CD4-positive, alpha-beta memory T cell (primary cell): Measurements from ENCODE around the gene MROH8. TPM values are rescaled to one million over a fixed set of nuclear protein-coding genes. Genes with fewer than 3 reads are reported as not detected.
A peak's percentile ranks its signal among the peaks of the same experiment; 100 is the strongest.

ENCODE experiments used
- CTCF ChIA-PET: fragments of 350-600 bp; sonication (Branson Sonifier 250); formaldehyde crosslinking; loops from one replicate; lab custom pipeline; 2021; ENCODE audit warnings: inconsistent platforms; ENCODE audit not compliant: partially characterized antibody; lab: Charles Lee
- POLR2A ChIA-PET: fragments of 350-600 bp; sonication (Branson Sonifier 250); formaldehyde crosslinking; loops from one replicate; lab custom pipeline; 2021; ENCODE audit not compliant: partially characterized antibody; lab: Charles Lee
- DNase-seq, 5 donors: peaks; one replicate each; pipeline versions ENCODE4 v3.0.0 to v3.0.0-alpha.2; 2020 to 2022; ENCODE audit warnings: mixed read lengths in 1 of 5
- H3K27ac ChIP-seq: one replicate; pipeline ENCODE4 v1.7.0; 2013; ENCODE audit warnings: low read depth, low read length
- H3K27me3 ChIP-seq: 2 replicates; pipeline ENCODE4 v1.7.0; 2013; ENCODE audit warnings: mild to moderate bottlenecking, low read length, moderate library complexity; ENCODE audit not compliant: insufficient read depth
- H3K36me3 ChIP-seq: 2 replicates; pipeline ENCODE4 v1.7.0; 2013; ENCODE audit warnings: mild to moderate bottlenecking, low read length, moderate library complexity; ENCODE audit not compliant: insufficient read depth
- H3K4me1 ChIP-seq: 2 replicates; pipeline ENCODE4 v1.7.0; 2013; ENCODE audit warnings: mild to moderate bottlenecking, low read length, moderate library complexity; ENCODE audit not compliant: insufficient read depth
- H3K4me3 ChIP-seq, 2 donors: one replicate each; pipeline ENCODE4 v1.7.0; 2013; ENCODE audit warnings: low read length in 2 of 2, mild to moderate bottlenecking in 1 of 2
- H3K9me3 ChIP-seq, 2 donors: one replicate each; pipeline ENCODE4 v1.7.0; 2013; ENCODE audit warnings: low read length in 2 of 2, control low read depth in 1 of 2; ENCODE audit not compliant: control insufficient read depth in 1 of 2
- H3K27ac Mint-ChIP-seq, 7 donors: one replicate each; pipeline ENCODE4 v1.8.0; 2020 to 2021; ENCODE audit warnings: mixed read lengths in 7 of 7, mild to moderate bottlenecking in 6 of 7, inconsistent platforms in 3 of 7, moderate library complexity in 3 of 7
- H3K27me3 Mint-ChIP-seq, 2 donors: one replicate each; pipeline ENCODE4 v1.8.0; 2020 to 2021; ENCODE audit warnings: mixed read lengths in 2 of 2
- H3K36me3 Mint-ChIP-seq, 2 donors: one replicate each; pipeline ENCODE4 v1.8.0; 2020 to 2021; ENCODE audit warnings: mixed read lengths in 2 of 2, inconsistent platforms in 1 of 2, mild to moderate bottlenecking in 1 of 2
- H3K4me1 Mint-ChIP-seq, 4 donors: one replicate each; pipeline ENCODE4 v1.8.0; 2020 to 2021; ENCODE audit warnings: mixed read lengths in 4 of 4, mild to moderate bottlenecking in 1 of 4
- H3K4me3 Mint-ChIP-seq, 8 donors: one replicate each; pipeline ENCODE4 v1.8.0; 2020 to 2021; ENCODE audit warnings: mixed read lengths in 8 of 8, mild to moderate bottlenecking in 7 of 8, moderate library complexity in 6 of 8, inconsistent platforms in 3 of 8
- H3K9me3 Mint-ChIP-seq, 8 donors: one replicate each; pipeline ENCODE4 v1.8.0; 2020 to 2021; ENCODE audit warnings: mixed read lengths in 8 of 8, mild to moderate bottlenecking in 5 of 8, inconsistent platforms in 3 of 8, moderate library complexity in 1 of 8
- intact Hi-C: fragments of 100-400 bp; cut with micrococcal nuclease; formaldehyde crosslinking; loops from one replicate; pipeline ENCODE4 v1.15.1; 2023
- polyA plus RNA-seq, 2 donors: library from polyadenylated mRNA; unstranded; fragments of 300-500 nt; fragmentation: Illumina TruSeq; gene quantifications; one replicate each; pipeline ENCODE4 v1.2.3, GENCODE V29; 2021
- total RNA-seq, 2 experiments: library from RNA; stranded (reverse); gene quantifications; one replicate each; pipeline ENCODE4 v1.2.3, GENCODE V29; 2021

The MROH8 gene
- 1 to 10 TPM; 1.4 to 1.5 TPM for total RNA-seq
- 1 to 10 TPM in 1 of 2 donors, under 1 TPM in 1; 1.00 to 1.5 TPM for polyA plus RNA-seq

- intact Hi-C loops: loop anchor here (1.0 to 2.0 kb wide), 5 partner anchors 13 to 348 kb away; partner anchors contain the start of genes BLCAP and MANBAL
- Histone ChIP-seq H3K9me3 (no peaks in the 10 kb centered on the region), H3K36me3 (peaks cover 8% of the 10 kb centered on the region), H3K4me1 (peaks cover 46% of the 10 kb centered on the region), H3K4me3 (peak within 1 kb of the TSS; percentile 96 to 97), H3K27me3 (no peaks in the 10 kb centered on the region), H3K27ac (peak within 1 kb of the TSS; percentile 92)
- peak within 1 kb of the TSS; percentile 92 to 99 (median 98) for H3K4me3 Mint-ChIP-seq
- peak; percentile 92 to 96 (median 93) for DNase-seq
- peaks cover 0 to 2% of the 10 kb centered on the region in 2 donors for H3K27me3 Mint-ChIP-seq
- ChIA-PET CTCF (interaction anchor here (0.6 to 6.1 kb wide), 11 partner anchors 10 to 543 kb away, joined by 3 to 99 read pairs (median 4); no protein-coding TSS in a partner anchor), POLR2A (interaction anchor here (0.5 to 3.0 kb wide), 30 partner anchors 13 to 1437 kb away, joined by 3 to 62 read pairs (median 4); partner anchors contain the start of genes BLCAP, MANBAL, RAB5IF and RBL1)
- peak within 1 kb of the TSS; percentile 96 to 98 (median 98) for H3K27ac Mint-ChIP-seq
- peaks cover 7 to 30% of the 10 kb centered on the region in 2 donors for H3K36me3 Mint-ChIP-seq
- no peaks in the 10 kb centered on the region for H3K9me3 Mint-ChIP-seq
- H3K4me1 Mint-ChIP-seq: peaks cover 29 to 58% (median 43%) of the 10 kb centered on the region in 4 donors
These were observed at the start of gene MROH8, which contains the start of gene RPN2 for GRCh38 chr20:37178839-37179682. MROH8 (minus strand) TSS chr20:37179548. RPN2 (plus strand) TSS chr20:37179330; CDS start chr20:37179357, 27 bp downstream.

- Mint-ChIP-seq H3K4me3 (no peak overlapping the region), H3K27me3 (no peaks in the 10 kb centered on the region), H3K27ac (no peak overlapping the region), H3K9me3 (no peaks in the 10 kb centered on the region), H3K36me3 (peaks cover 79 to 91% of the 10 kb centered on the region in 2 donors), H3K4me1 (peaks cover 0 to 3% (median under 1%) of the 10 kb centered on the region in 4 donors)
- Histone ChIP-seq H3K4me1 (no peaks in the 10 kb centered on the region), H3K27me3 (no peaks in the 10 kb centered on the region), H3K27ac (no peak overlapping the region), H3K36me3 (peaks cover 99% of the 10 kb centered on the region), H3K9me3 (no peaks in the 10 kb centered on the region), H3K4me3 (no peak overlapping the region)
- intact Hi-C loops: no loop called here
- no peak for DNase-seq
- ChIA-PET POLR2A (no interaction called here), CTCF (interaction anchor here (1.1 to 1.8 kb wide), 2 partner anchors 33 to 37 kb away, joined by 3 to 5 read pairs; no protein-coding TSS in a partner anchor)
These were observed 49.3 kb upstream of the MROH8 start for GRCh38 chr20:37228656-37229055.

GRCh38 chr20:37228082-37228481 lies 48.7 kb upstream of the MROH8 start:
- H3K4me1 Mint-ChIP-seq: peaks cover 0 to 3% (median under 1%) of the 10 kb centered on the region in 4 donors
- H3K27me3 Mint-ChIP-seq: no peaks in the 10 kb centered on the region
- POLR2A ChIA-PET: no interaction called here
- no peaks in the 10 kb centered on the region for H3K4me1 ChIP-seq
- CTCF ChIA-PET: interaction anchor here (1.0 kb wide), 1 partner anchor 32 kb away, joined by 3 read pairs; no protein-coding TSS in a partner anchor
- no peak overlapping the region for H3K27ac Mint-ChIP-seq
- intact Hi-C loops: no loop called here
- H3K9me3 ChIP-seq: no peaks in the 10 kb centered on the region
- no peak for DNase-seq
- no peaks in the 10 kb centered on the region for H3K9me3 Mint-ChIP-seq
- no peak overlapping the region for H3K4me3 Mint-ChIP-seq
- no peak overlapping the region for H3K27ac ChIP-seq
- H3K36me3 Mint-ChIP-seq: peaks cover 83 to 92% of the 10 kb centered on the region in 2 donors
- H3K27me3 ChIP-seq: no peaks in the 10 kb centered on the region
- H3K36me3 ChIP-seq: peaks cover 100% of the 10 kb centered on the region
- no peak overlapping the region for H3K4me3 ChIP-seq

GRCh38 chr20:37226889-37227288 lies 47.5 kb upstream of the MROH8 start:
- H3K4me3 ChIP-seq: no peak overlapping the region
- no peaks in the 10 kb centered on the region for H3K4me1 ChIP-seq
- H3K36me3 ChIP-seq: peaks cover 100% of the 10 kb centered on the region
- intact Hi-C loops: no loop called here
- H3K27me3 ChIP-seq: no peaks in the 10 kb centered on the region
- no peak for DNase-seq
- ChIA-PET CTCF (no interaction called here), POLR2A (no interaction called here)
- no peaks in the 10 kb centered on the region for H3K9me3 ChIP-seq
- H3K4me1 Mint-ChIP-seq: peaks cover 0 to 3% (median under 1%) of the 10 kb centered on the region in 4 donors
- no peak overlapping the region for H3K27ac ChIP-seq
- H3K27me3 Mint-ChIP-seq: no peaks in the 10 kb centered on the region
- peaks cover 82 to 90% of the 10 kb centered on the region in 2 donors for H3K36me3 Mint-ChIP-seq
- no peaks in the 10 kb centered on the region for H3K9me3 Mint-ChIP-seq
- H3K4me3 Mint-ChIP-seq: no peak overlapping the region
- H3K27ac Mint-ChIP-seq: peak overlapping the region in 1 of 7 donors; percentile 63

- Histone ChIP-seq H3K9me3 (no peaks in the 10 kb centered on the region), H3K4me3 (no peak overlapping the region), H3K36me3 (peaks cover 93% of the 10 kb centered on the region), H3K27me3 (no peaks in the 10 kb centered on the region), H3K27ac (no peak overlapping the region), H3K4me1 (no peaks in the 10 kb centered on the region)
- ChIA-PET POLR2A (no interaction called here), CTCF (interaction anchor here (0.7 to 1.8 kb wide), 3 partner anchors 30 to 316 kb away, joined by 3 to 4 read pairs (median 3); no protein-coding TSS in a partner anchor)
- Mint-ChIP-seq H3K27ac (peak overlapping the region in 2 of 7 donors; percentile 2 to 48), H3K4me1 (peaks cover 0 to 2% (median 0%) of the 10 kb centered on the region in 4 donors), H3K9me3 (no peaks in the 10 kb centered on the region), H3K27me3 (no peaks in the 10 kb centered on the region), H3K4me3 (no peak overlapping the region), H3K36me3 (peaks cover 70 to 85% of the 10 kb centered on the region in 2 donors)
- no peak for DNase-seq
- intact Hi-C loops: no loop called here
These were observed 45.8 kb upstream of the MROH8 start for GRCh38 chr20:37225146-37225545.

GRCh38 chr20:37223053-37223452 lies 43.7 kb upstream of the MROH8 start:
- Mint-ChIP-seq H3K4me3 (no peak overlapping the region), H3K36me3 (peaks cover 62 to 80% of the 10 kb centered on the region in 2 donors), H3K27me3 (no peaks in the 10 kb centered on the region), H3K4me1 (peaks cover 0 to 1% (median 0%) of the 10 kb centered on the region in 4 donors), H3K27ac (peak overlapping the region in 1 of 7 donors; percentile 12), H3K9me3 (no peaks in the 10 kb centered on the region)
- DNase-seq: no peak
- intact Hi-C loops: no loop called here
- no peak overlapping the region for H3K4me3 ChIP-seq
- CTCF ChIA-PET: interaction anchor here (1.3 kb wide), 1 partner anchor 28 kb away, joined by 6 read pairs; no protein-coding TSS in a partner anchor
- H3K27me3 ChIP-seq: no peaks in the 10 kb centered on the region
- no peaks in the 10 kb centered on the region for H3K9me3 ChIP-seq
- peaks cover 79% of the 10 kb centered on the region for H3K36me3 ChIP-seq
- POLR2A ChIA-PET: no interaction called here
- H3K4me1 ChIP-seq: no peaks in the 10 kb centered on the region
- no peak overlapping the region for H3K27ac ChIP-seq

- Mint-ChIP-seq H3K4me1 (peaks cover 0 to 1% (median 0%) of the 10 kb centered on the region in 4 donors), H3K36me3 (peaks cover 56 to 75% of the 10 kb centered on the region in 2 donors), H3K4me3 (no peak overlapping the region), H3K27me3 (no peaks in the 10 kb centered on the region), H3K27ac (peak overlapping the region in 1 of 7 donors; percentile 3), H3K9me3 (no peaks in the 10 kb centered on the region)
- no peaks in the 10 kb centered on the region for H3K9me3 ChIP-seq
- H3K27me3 ChIP-seq: no peaks in the 10 kb centered on the region
- POLR2A ChIA-PET: no interaction called here
- H3K27ac ChIP-seq: no peak overlapping the region
- H3K36me3 ChIP-seq: peaks cover 69% of the 10 kb centered on the region
- H3K4me1 ChIP-seq: no peaks in the 10 kb centered on the region
- no peak overlapping the region for H3K4me3 ChIP-seq
- no peak for DNase-seq
- CTCF ChIA-PET: interaction anchor here (2.2 kb wide), 1 partner anchor 26 kb away, joined by 11 read pairs; no protein-coding TSS in a partner anchor
- intact Hi-C loops: no loop called here
These were observed 42.7 kb upstream of the MROH8 start for GRCh38 chr20:37222086-37222485.
